Sigmoid colon (tissue), 3 donors: ENCODE results near the gene THAP4.

Experiments used
- POLR2A ChIP-seq, 2 donors: fragments of 450-650 bp; IDR thresholded peaks; one replicate each; pipeline ENCODE4 v1.6.1; 2016; ENCODE audit warnings: antibody characterized with exemption in 2 of 2, mild to moderate bottlenecking in 2 of 2, moderate library complexity in 2 of 2
- TF ChIP-seq, protein P1 (sequence below), 4 experiments: fragments of 450-650 bp in 3 of 4; fragments of 200-600 bp in 1 of 4; IDR thresholded peaks; one replicate each; pipeline ENCODE4 v1.5.1; 2016 to 2019; ENCODE audit warnings: antibody characterized with exemption in 4 of 4, mild to moderate bottlenecking in 3 of 4, moderate library complexity in 2 of 4

DNA sequence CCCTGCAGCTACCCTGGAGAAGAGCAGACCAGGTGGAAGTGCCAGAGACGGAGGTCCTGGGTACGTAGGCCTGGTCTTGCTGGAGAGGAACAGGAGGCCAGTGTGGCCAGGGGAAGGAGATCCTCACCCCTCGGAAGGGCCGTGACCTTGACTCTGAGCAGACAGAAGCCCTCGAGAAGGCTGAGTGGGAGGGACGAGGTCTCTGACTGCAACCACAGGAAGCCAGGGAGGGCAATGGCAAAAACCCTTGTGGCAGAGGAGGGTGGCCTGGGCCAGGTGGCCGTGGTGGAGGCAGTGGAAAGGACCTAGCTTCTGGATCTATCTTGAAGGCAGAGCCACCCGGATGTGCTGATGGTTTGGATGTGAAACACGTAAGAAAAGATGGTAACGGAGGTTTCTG lies 28.1 kb downstream of the THAP4 start:
- TF ChIP-seq POLR2A (IDR thresholded peaks at IDR 0.05) = no peak
- TF ChIP-seq, protein P1, sequence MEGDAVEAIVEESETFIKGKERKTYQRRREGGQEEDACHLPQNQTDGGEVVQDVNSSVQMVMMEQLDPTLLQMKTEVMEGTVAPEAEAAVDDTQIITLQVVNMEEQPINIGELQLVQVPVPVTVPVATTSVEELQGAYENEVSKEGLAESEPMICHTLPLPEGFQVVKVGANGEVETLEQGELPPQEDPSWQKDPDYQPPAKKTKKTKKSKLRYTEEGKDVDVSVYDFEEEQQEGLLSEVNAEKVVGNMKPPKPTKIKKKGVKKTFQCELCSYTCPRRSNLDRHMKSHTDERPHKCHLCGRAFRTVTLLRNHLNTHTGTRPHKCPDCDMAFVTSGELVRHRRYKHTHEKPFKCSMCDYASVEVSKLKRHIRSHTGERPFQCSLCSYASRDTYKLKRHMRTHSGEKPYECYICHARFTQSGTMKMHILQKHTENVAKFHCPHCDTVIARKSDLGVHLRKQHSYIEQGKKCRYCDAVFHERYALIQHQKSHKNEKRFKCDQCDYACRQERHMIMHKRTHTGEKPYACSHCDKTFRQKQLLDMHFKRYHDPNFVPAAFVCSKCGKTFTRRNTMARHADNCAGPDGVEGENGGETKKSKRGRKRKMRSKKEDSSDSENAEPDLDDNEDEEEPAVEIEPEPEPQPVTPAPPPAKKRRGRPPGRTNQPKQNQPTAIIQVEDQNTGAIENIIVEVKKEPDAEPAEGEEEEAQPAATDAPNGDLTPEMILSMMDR (IDR thresholded peaks at IDR 0.05) = no peak
